WTC11 (cell line): ENCODE data around the gene LDHD. TPM values are rescaled to one million over a fixed set of nuclear protein-coding genes. Genes with fewer than 3 reads are reported as not detected.

Experiments
- ATAC-seq: fragments of 200-7000 bp; cut with Tn5 transposase; 2 replicates; pipeline ENCODE4 v1.10.0; 2021; ENCODE audit warnings: mild to moderate bottlenecking, moderate library complexity
- CTCF ChIA-PET: fragments of 300-600 bp; sonication (Branson Sonifier 250); formaldehyde crosslinking; loops from one replicate; lab custom pipeline; 2021; ENCODE audit warnings: antibody characterized with exemption; lab: Charles Lee
- POLR2A ChIA-PET: fragments of 350-600 bp; sonication (Branson Sonifier 250); formaldehyde crosslinking; loops from one replicate; lab custom pipeline; 2021; ENCODE audit warnings: antibody characterized with exemption; lab: Charles Lee
- DNase-seq: peaks from one replicate; pipeline ENCODE4 v3.0.0; 2021; ENCODE audit warnings: low spot score
- H3K27ac Mint-ChIP-seq: 2 replicates; pipeline ENCODE4 v1.8.0; 2021; ENCODE audit warnings: mixed read lengths
- H3K27me3 Mint-ChIP-seq: 2 replicates; pipeline ENCODE4 v1.8.0; 2021; ENCODE audit warnings: low read depth, mild to moderate bottlenecking, moderate library complexity, mixed read lengths
- H3K36me3 Mint-ChIP-seq: 2 replicates; pipeline ENCODE4 v1.8.0; 2021; ENCODE audit warnings: mixed read lengths
- H3K4me1 Mint-ChIP-seq: 2 replicates; pipeline ENCODE4 v1.8.0; 2022; ENCODE audit warnings: mixed read lengths
- H3K4me3 Mint-ChIP-seq: 2 replicates; pipeline ENCODE4 v1.8.0; 2021; ENCODE audit warnings: mild to moderate bottlenecking, moderate library complexity, mixed read lengths
- H3K9me3 Mint-ChIP-seq: 2 replicates; pipeline ENCODE4 v1.8.0; 2021; ENCODE audit warnings: mixed read lengths
- ARID4B ChIP-seq: sonication (generic); formaldehyde crosslinking; IDR thresholded peaks from 2 replicates; pipeline ENCODE4 v1.8.0; 2023; ENCODE audit warnings: missing genetic modification reagents, mild to moderate bottlenecking, borderline replicate concordance
- NR1H2 ChIP-seq: sonication (generic); formaldehyde crosslinking; IDR thresholded peaks from 2 replicates; pipeline ENCODE4 v1.9.0; 2021; ENCODE audit warnings: mild to moderate bottlenecking, moderate library complexity, missing genetic modification reagents
- PREB ChIP-seq: sonication (generic); formaldehyde crosslinking; IDR thresholded peaks from 2 replicates; pipeline ENCODE4 v1.8.1; 2022; ENCODE audit warnings: mild to moderate bottlenecking, missing genetic modification reagents, moderate library complexity, borderline replicate concordance
- STAT6 ChIP-seq: sonication (generic); formaldehyde crosslinking; conservative IDR thresholded peaks from 2 replicates; pipeline ENCODE4 v1.8.1; 2023; ENCODE audit warnings: mild to moderate bottlenecking, low read depth, missing genetic modification reagents, moderate library complexity
- ZNF138 ChIP-seq: sonication (generic); formaldehyde crosslinking; conservative IDR thresholded peaks from 2 replicates; pipeline ENCODE4 v1.8.1; 2022; ENCODE audit warnings: mild to moderate bottlenecking, moderate library complexity, missing genetic modification reagents
- ZNF425 ChIP-seq: fragments of 250-450 bp; sonication (Bioruptor Pico); conservative IDR thresholded peaks from 2 replicates; pipeline ENCODE4 v1.9.0; 2021; ENCODE audit warnings: mild to moderate bottlenecking
- total RNA-seq: library from RNA; stranded (reverse); gene quantifications from 3 replicates; pipeline ENCODE4 v1.2.3, GENCODE V29; 2021

Gene LDHD
- total RNA-seq, 1 experiment from 2014 or later: 12.3 TPM

GRCh38 chr16:75143941-75144340 lies 27.4 kb upstream of the LDHD start (continued):
- TF ChIP-seq ARID4B (CRISPR knock-in tag) (no peak), NR1H2 (no peak), ZNF138 (CRISPR knock-in tag) (no peak)

GRCh38 chr16:75139498-75139897 lies 22.9 kb upstream of the LDHD start:
- DNase-seq (no peak), ATAC-seq (no peak)
- Mint-ChIP-seq H3K27me3 (no peaks in the 10 kb centered on the region), H3K4me1 (peaks cover 9% of the 10 kb centered on the region), H3K4me3 (no peak overlapping the region), H3K36me3 (no peaks in the 10 kb centered on the region), H3K9me3 (no peaks in the 10 kb centered on the region), H3K27ac (no peak overlapping the region)
- POLR2A ChIA-PET: no interaction called here
- CTCF ChIA-PET: no interaction called here
- TF ChIP-seq STAT6 (CRISPR knock-in tag): no peak
- no peak for TF ChIP-seq ZNF425 (CRISPR knock-in tag)

- ChIA-PET CTCF (no interaction called here), POLR2A (no interaction called here)
- Mint-ChIP-seq H3K27ac (no peak overlapping the region), H3K9me3 (no peaks in the 10 kb centered on the region), H3K36me3 (no peaks in the 10 kb centered on the region), H3K4me3 (no peak overlapping the region), H3K4me1 (peaks cover 9% of the 10 kb centered on the region), H3K27me3 (no peaks in the 10 kb centered on the region)
- ATAC-seq (peak; percentile 53; the same call in 1 of the 2 replicates), DNase-seq (peak; percentile 26)
- TF ChIP-seq ZNF138 (CRISPR knock-in tag): no peak
Observed at GRCh38 chr16:75138636-75139035, 22.1 kb upstream of the LDHD start.

GRCh38 chr16:75138233-75138632 lies 21.7 kb upstream of the LDHD start:
- peaks cover 9% of the 10 kb centered on the region for H3K4me1 Mint-ChIP-seq
- ChIA-PET POLR2A (no interaction called here), CTCF (interaction anchor here (0.6 kb wide), 1 partner anchor 79 kb away, joined by 3 read pairs; no protein-coding TSS in a partner anchor)
- DNase-seq (no peak), ATAC-seq (no peak)
- no peaks in the 10 kb centered on the region for H3K27me3 Mint-ChIP-seq
- H3K9me3 Mint-ChIP-seq: no peaks in the 10 kb centered on the region
- H3K27ac Mint-ChIP-seq: no peak overlapping the region
- H3K4me3 Mint-ChIP-seq: no peak overlapping the region
- no peaks in the 10 kb centered on the region for H3K36me3 Mint-ChIP-seq
- TF ChIP-seq PREB (CRISPR knock-in tag): no peak
